SK-N-SH treated with all-trans-retinoic acid at 6 μM for 48 hours (cell line): Measurements from ENCODE around the gene SCYL3.

Experiments used
- ATAC-seq: fragments of 200-7000 bp; cut with Tn5 transposase; 3 replicates; pipeline ENCODE4 v1.9.1; 2020; ENCODE audit warnings: mild to moderate bottlenecking, moderate library complexity
- ARNTL ChIP-seq: fragments of 450-650 bp; formaldehyde crosslinking; IDR thresholded peaks from 2 replicates; pipeline ENCODE4 v1.5.0; 2020; ENCODE audit warnings: low read depth, mild to moderate bottlenecking, moderate library complexity, borderline replicate concordance
- BACH2 ChIP-seq: fragments of 250-450 bp; sonication (Bioruptor Pico); IDR thresholded peaks from 2 replicates; pipeline ENCODE4 v1.9.0; 2021; ENCODE audit warnings: mild to moderate bottlenecking, borderline replicate concordance
- CREB5 ChIP-seq: fragments of 250-450 bp; sonication (Bioruptor Pico); IDR thresholded peaks from 2 replicates; pipeline ENCODE4 v1.5.1; 2020; ENCODE audit warnings: low read depth, mild to moderate bottlenecking, moderate library complexity
- CSDC2 ChIP-seq: fragments of 250-450 bp; sonication (Bioruptor Pico); IDR thresholded peaks from 2 replicates; pipeline ENCODE4 v1.5.0; 2020; ENCODE audit warnings: mild to moderate bottlenecking, moderate library complexity
- CSRNP3 ChIP-seq: fragments of 250-450 bp; sonication (Bioruptor Pico); IDR thresholded peaks from 2 replicates; pipeline ENCODE4 v1.5.1; 2021; ENCODE audit warnings: mild to moderate bottlenecking, moderate library complexity
- ESRRG ChIP-seq: fragments of 250-450 bp; sonication (Bioruptor Pico); IDR thresholded peaks from 2 replicates; pipeline ENCODE4 v1.6.1; 2021; ENCODE audit warnings: mild to moderate bottlenecking
- ISL1 ChIP-seq: fragments of 250-450 bp; sonication (Bioruptor Pico); IDR thresholded peaks from 2 replicates; pipeline ENCODE4 v2.1.2; 2022; ENCODE audit warnings: mild to moderate bottlenecking, moderate library complexity
- OSR1 ChIP-seq: fragments of 250-450 bp; sonication (Bioruptor Pico); IDR thresholded peaks from 2 replicates; pipeline ENCODE4 v1.8.0; 2022; ENCODE audit warnings: moderate library complexity, mild to moderate bottlenecking, inconsistent platforms
- PATZ1 ChIP-seq: fragments of 250-450 bp; sonication (Bioruptor Pico); IDR thresholded peaks from 2 replicates; pipeline ENCODE4 v1.8.0; 2020; ENCODE audit warnings: mild to moderate bottlenecking, moderate library complexity, borderline replicate concordance
- POU6F1 ChIP-seq: fragments of 250-450 bp; sonication (Bioruptor Pico); IDR thresholded peaks from 2 replicates; pipeline ENCODE4 v1.8.0; 2021; ENCODE audit warnings: low read depth, mild to moderate bottlenecking, moderate library complexity, borderline replicate concordance
- PPARA ChIP-seq: fragments of 250-450 bp; sonication (Bioruptor Pico); IDR thresholded peaks from 2 replicates; pipeline ENCODE4 v1.5.0; 2020; ENCODE audit warnings: mild to moderate bottlenecking, borderline replicate concordance
- RARB ChIP-seq: fragments of 250-450 bp; sonication (Bioruptor Pico); IDR thresholded peaks from 2 replicates; pipeline ENCODE4 v1.8.0; 2021; ENCODE audit warnings: mild to moderate bottlenecking, moderate library complexity
- SNAI2 ChIP-seq: fragments of 250-450 bp; sonication (Bioruptor Pico); IDR thresholded peaks from 2 replicates; pipeline ENCODE4 v1.5.0; 2020; ENCODE audit warnings: mild to moderate bottlenecking, moderate library complexity
- TCF4 ChIP-seq: fragments of 250-450 bp; sonication (Bioruptor Pico); IDR thresholded peaks from 2 replicates; pipeline ENCODE4 v1.8.0; 2021; ENCODE audit warnings: mild to moderate bottlenecking, moderate library complexity, borderline replicate concordance
- TOX ChIP-seq: fragments of 250-450 bp; sonication (Bioruptor Pico); IDR thresholded peaks from 2 replicates; pipeline ENCODE4 v1.8.0; 2021; ENCODE audit warnings: mild to moderate bottlenecking, moderate library complexity, borderline replicate concordance
- TSHZ2 ChIP-seq: fragments of 250-450 bp; sonication (Bioruptor Pico); IDR thresholded peaks from 2 replicates; pipeline ENCODE4 v1.5.0; 2020; ENCODE audit warnings: mild to moderate bottlenecking, moderate library complexity
- ZC3H10 ChIP-seq: fragments of 250-450 bp; sonication (Bioruptor Pico); IDR thresholded peaks from 2 replicates; pipeline ENCODE4 v1.5.1; 2021; ENCODE audit warnings: mild to moderate bottlenecking, moderate library complexity
- ZFP3 ChIP-seq: fragments of 250-450 bp; sonication (Bioruptor Pico); IDR thresholded peaks from 2 replicates; pipeline ENCODE4 v1.5.0; 2020; ENCODE audit warnings: mild to moderate bottlenecking, moderate library complexity
- ZFP30 ChIP-seq: fragments of 450-650 bp; formaldehyde crosslinking; IDR thresholded peaks from 2 replicates; pipeline ENCODE4 v1.5.0; 2022; ENCODE audit warnings: mild to moderate bottlenecking, moderate library complexity
- ZNF565 ChIP-seq: fragments of 450-650 bp; formaldehyde crosslinking; conservative IDR thresholded peaks from 2 replicates; pipeline ENCODE4 v1.5.0; 2020; ENCODE audit warnings: low read depth, mild to moderate bottlenecking, moderate library complexity
- ZNF70 ChIP-seq: fragments of 450-650 bp; formaldehyde crosslinking; IDR thresholded peaks from 2 replicates; pipeline ENCODE4 v1.5.0; 2020; ENCODE audit warnings: mild to moderate bottlenecking, moderate library complexity
- ZNF8 ChIP-seq: fragments of 450-650 bp; formaldehyde crosslinking; IDR thresholded peaks from 2 replicates; pipeline ENCODE4 v1.5.0; 2020; ENCODE audit warnings: mild to moderate bottlenecking, moderate library complexity

SCYL3 gene

GRCh38 chr1:169904834-169905233, 11.1 kb upstream of the SCYL3 start (continued):
- TF ChIP-seq TOX, result no peak
- TF ChIP-seq ZNF565, result no peak
- TF ChIP-seq PPARA (CRISPR knock-in tag), result no peak
- no peak for TF ChIP-seq TCF4 (CRISPR knock-in tag)
- TF ChIP-seq CSDC2 (CRISPR knock-in tag), result no peak
- TF ChIP-seq ISL1, result no peak
- no peak for TF ChIP-seq BACH2 (CRISPR knock-in tag)
- TF ChIP-seq ZC3H10 (CRISPR knock-in tag), result no peak
- TF ChIP-seq, all 23 proteins: peak for 0

- no peak for ATAC-seq
- TF ChIP-seq PATZ1 (CRISPR knock-in tag) (no peak), SNAI2 (CRISPR knock-in tag) (no peak), ZFP3 (CRISPR knock-in tag) (no peak), ZNF8 (no peak), POU6F1 (CRISPR knock-in tag) (no peak), ESRRG (no peak), ZNF70 (CRISPR knock-in tag) (no peak), ARNTL (CRISPR knock-in tag) (no peak), OSR1 (CRISPR knock-in tag) (no peak), TCF4 (CRISPR knock-in tag) (no peak), ZFP30 (CRISPR knock-in tag) (no peak), CREB5 (CRISPR knock-in tag) (no peak), CSDC2 (CRISPR knock-in tag) (no peak), ZNF565 (no peak), CSRNP3 (CRISPR knock-in tag) (no peak), ZC3H10 (CRISPR knock-in tag) (no peak), RARB (CRISPR knock-in tag) (no peak), TOX (no peak)
Measured at GRCh38 chr1:169902751-169903150, 9.1 kb upstream of the SCYL3 start.

- TF ChIP-seq RARB (CRISPR knock-in tag) (no peak), TSHZ2 (CRISPR knock-in tag) (no peak), PPARA (CRISPR knock-in tag) (no peak), SNAI2 (CRISPR knock-in tag) (no peak), ZNF565 (no peak), TCF4 (CRISPR knock-in tag) (no peak), ARNTL (CRISPR knock-in tag) (no peak), CSDC2 (CRISPR knock-in tag) (no peak), ZC3H10 (CRISPR knock-in tag) (no peak), CREB5 (CRISPR knock-in tag) (no peak)
- no peak for ATAC-seq
Measured at GRCh38 chr1:169901115-169901514, 7.4 kb upstream of the SCYL3 start.
